Placental pericyte (primary cell): ENCODE measurements around the gene TAB2. TPM values are rescaled to one million over a fixed set of nuclear protein-coding genes. Genes with fewer than 3 reads are reported as not detected.

Source experiments
- small RNA-seq: library from RNA; depleted of rRNA; stranded (forward); fragments of <200 nt; gene quantifications from one replicate; pipeline ENCODE3, GENCODE V24; 2012; ENCODE audit warnings: low replicate concordance
- total RNA-seq: library from RNA; depleted of rRNA; stranded (reverse); fragments of >200 nt; gene quantifications from 2 replicates; pipeline ENCODE4 v1.2.3, GENCODE V29; 2012

TAB2 gene, protein sequence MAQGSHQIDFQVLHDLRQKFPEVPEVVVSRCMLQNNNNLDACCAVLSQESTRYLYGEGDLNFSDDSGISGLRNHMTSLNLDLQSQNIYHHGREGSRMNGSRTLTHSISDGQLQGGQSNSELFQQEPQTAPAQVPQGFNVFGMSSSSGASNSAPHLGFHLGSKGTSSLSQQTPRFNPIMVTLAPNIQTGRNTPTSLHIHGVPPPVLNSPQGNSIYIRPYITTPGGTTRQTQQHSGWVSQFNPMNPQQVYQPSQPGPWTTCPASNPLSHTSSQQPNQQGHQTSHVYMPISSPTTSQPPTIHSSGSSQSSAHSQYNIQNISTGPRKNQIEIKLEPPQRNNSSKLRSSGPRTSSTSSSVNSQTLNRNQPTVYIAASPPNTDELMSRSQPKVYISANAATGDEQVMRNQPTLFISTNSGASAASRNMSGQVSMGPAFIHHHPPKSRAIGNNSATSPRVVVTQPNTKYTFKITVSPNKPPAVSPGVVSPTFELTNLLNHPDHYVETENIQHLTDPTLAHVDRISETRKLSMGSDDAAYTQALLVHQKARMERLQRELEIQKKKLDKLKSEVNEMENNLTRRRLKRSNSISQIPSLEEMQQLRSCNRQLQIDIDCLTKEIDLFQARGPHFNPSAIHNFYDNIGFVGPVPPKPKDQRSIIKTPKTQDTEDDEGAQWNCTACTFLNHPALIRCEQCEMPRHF
- total RNA-seq: 25.4 and 26.1 TPM in 2 replicates

DNA sequence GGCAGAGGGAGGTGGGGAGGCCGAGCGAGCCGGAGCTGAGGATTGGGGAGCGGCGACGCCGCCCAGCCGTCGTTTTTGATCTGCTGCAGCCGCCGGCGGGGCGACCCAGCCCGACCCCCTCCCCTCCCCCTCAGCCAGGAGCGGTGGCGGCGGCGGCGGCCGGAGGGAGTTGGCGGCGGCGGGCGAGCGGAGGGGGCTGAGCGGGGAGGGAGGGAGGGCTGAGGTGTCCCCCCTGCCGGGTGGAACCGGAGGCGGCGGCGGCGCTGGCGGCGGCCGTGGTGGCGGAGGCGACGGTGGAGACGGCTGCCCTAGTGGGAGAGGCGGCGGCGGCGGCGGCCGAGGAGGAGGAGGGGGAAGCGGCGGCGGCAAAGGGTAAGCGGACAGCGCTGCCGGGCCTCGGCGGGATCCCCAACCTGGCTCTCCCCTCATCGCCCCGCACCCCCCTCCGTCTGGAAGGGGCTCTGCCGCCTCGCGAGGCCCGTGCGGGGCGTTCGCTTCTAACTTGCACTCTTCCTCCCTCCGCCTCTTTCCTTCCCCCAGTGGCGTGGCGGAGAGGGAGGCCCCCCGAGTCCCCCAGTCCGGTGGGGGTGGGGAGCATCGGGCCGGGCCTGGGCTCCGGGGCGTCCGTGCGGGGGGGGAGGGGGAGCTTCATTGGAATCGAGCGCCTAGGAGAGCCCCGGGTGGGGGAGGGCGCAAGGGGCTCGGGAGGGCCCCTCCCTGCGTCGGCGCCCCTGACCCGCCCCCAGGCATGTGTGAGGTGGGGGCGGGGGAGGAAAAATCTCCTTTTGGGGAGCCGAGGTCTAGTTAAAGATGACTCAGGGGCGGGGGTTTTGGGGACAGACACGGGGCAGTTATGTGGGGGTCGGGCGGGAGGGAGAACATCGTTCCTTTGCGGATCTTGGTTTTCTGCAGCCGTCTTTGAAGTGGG lies at the start of gene TAB2:
Gene TAB2, plus strand, starts transcription at position 69 of the 928 bp plus-strand sequence. CDS start 52,286 bp downstream, outside the sequence.

DNA sequence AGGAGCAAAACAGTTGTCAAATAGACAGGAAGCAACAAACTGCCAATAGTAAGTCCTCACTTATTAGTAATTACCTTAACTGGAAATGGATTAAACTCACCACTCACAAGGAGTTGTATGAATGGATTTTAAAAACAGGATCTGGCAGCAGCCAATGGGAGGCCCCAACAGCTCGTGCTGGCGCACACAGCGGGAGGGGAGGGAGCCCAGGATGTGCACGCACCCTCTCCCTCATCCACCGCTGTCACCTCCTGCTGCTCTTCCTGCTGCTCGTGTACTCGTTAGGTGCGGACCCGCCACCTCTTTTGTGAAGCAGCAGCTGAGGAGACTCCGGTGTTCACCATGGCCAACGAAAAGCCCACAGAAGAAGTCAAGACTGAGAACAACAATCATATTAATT lies 82.5 kb downstream of the TAB2 start, which contains the start of gene SUMO4:
Gene SUMO4, plus strand, starts transcription at position 213 of the 400 bp plus-strand sequence. Its CDS starts 130 bp downstream, at position 343.

Small RNA genes lying within 50 kb of the gene (small RNA-seq; reads per million reads assigned to genes)
- not detected for gene RN7SL234P

Other genes with a start within 250 kb of the TAB2 start
- gene SUMO4, start 82.5 kb downstream of the TAB2 start, total RNA-seq: 1.5 and 2.3 TPM in 2 replicates
- 0.14 and 0.22 TPM in 2 replicates for gene ZC3H12D, start 167.3 kb downstream of the TAB2 start, total RNA-seq
- 31.2 and 33.7 TPM in 2 replicates for gene PPIL4, start 228.3 kb downstream of the TAB2 start, total RNA-seq
- gene GINM1, start 248.7 kb downstream of the TAB2 start, total RNA-seq: 35.8 and 59.3 TPM in 2 replicates